ENCODE results near the gene IGFN1.

DNA sequence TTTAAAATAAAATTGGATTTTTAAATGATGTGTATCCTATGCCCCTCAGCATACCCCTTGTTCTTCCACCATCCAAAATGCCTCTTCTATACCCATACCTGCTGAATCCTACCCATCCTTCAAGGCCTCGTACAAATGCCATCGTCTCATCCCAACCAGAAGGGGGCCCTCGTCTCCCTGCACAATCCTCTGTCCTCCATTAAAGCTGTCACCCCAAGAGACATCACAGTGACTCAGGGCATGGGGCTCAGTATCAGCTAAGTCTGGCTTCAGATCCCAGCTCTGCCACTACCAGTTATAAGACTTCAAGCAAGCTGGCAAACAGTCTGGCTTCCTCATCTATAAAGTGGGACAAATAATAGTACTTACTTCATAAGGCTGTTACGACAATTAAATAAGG, 23.8 kb downstream of the IGFN1 start:
- TF ChIP-seq RCOR1 (IDR thresholded peaks at IDR 0.05; ENCODE audit: insufficient replicate concordance, low read length), result no peak
- no peak for TF ChIP-seq MAZ (IDR thresholded peaks at IDR 0.05; ENCODE audit: borderline replicate concordance, low read depth, low read length)
- TF ChIP-seq, protein P1, sequence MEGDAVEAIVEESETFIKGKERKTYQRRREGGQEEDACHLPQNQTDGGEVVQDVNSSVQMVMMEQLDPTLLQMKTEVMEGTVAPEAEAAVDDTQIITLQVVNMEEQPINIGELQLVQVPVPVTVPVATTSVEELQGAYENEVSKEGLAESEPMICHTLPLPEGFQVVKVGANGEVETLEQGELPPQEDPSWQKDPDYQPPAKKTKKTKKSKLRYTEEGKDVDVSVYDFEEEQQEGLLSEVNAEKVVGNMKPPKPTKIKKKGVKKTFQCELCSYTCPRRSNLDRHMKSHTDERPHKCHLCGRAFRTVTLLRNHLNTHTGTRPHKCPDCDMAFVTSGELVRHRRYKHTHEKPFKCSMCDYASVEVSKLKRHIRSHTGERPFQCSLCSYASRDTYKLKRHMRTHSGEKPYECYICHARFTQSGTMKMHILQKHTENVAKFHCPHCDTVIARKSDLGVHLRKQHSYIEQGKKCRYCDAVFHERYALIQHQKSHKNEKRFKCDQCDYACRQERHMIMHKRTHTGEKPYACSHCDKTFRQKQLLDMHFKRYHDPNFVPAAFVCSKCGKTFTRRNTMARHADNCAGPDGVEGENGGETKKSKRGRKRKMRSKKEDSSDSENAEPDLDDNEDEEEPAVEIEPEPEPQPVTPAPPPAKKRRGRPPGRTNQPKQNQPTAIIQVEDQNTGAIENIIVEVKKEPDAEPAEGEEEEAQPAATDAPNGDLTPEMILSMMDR (conservative IDR thresholded peaks at IDR 0.05; ENCODE audit: low read depth, low read length), result no peak
- no peak for TF ChIP-seq POLR2A (IDR thresholded peaks at IDR 0.05; ENCODE audit: low read depth, low read length)
- TF ChIP-seq, protein P2, sequence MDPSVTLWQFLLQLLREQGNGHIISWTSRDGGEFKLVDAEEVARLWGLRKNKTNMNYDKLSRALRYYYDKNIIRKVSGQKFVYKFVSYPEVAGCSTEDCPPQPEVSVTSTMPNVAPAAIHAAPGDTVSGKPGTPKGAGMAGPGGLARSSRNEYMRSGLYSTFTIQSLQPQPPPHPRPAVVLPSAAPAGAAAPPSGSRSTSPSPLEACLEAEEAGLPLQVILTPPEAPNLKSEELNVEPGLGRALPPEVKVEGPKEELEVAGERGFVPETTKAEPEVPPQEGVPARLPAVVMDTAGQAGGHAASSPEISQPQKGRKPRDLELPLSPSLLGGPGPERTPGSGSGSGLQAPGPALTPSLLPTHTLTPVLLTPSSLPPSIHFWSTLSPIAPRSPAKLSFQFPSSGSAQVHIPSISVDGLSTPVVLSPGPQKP (IDR thresholded peaks at IDR 0.05; ENCODE audit: borderline replicate concordance, low read depth, low read length), result no peak
- no peak for TF ChIP-seq RFX5 (IDR thresholded peaks at IDR 0.05; ENCODE audit: low read depth, low read length)
